CD4-positive, alpha-beta T cell (primary cell): ENCODE data around the gene XPR1. TPM values are rescaled to one million over a fixed set of nuclear protein-coding genes. Genes with fewer than 3 reads are reported as not detected.

Source experiments
- ATAC-seq: fragments of 200-7000 bp; cut with Tn5 transposase; one replicate; pipeline ENCODE4 v1.10.0; 2022; ENCODE audit warnings: mild to moderate bottlenecking; ENCODE audit not compliant: poor library complexity
- CTCF ChIA-PET: fragments of 350-600 bp; sonication (Branson Sonifier 250); formaldehyde crosslinking; loops from one replicate; lab custom pipeline; 2021; ENCODE audit warnings: antibody characterized with exemption, inconsistent platforms; lab: Charles Lee
- POLR2A ChIA-PET: fragments of 350-600 bp; sonication (Branson Sonifier 250); formaldehyde crosslinking; loops from one replicate; lab custom pipeline; 2021; ENCODE audit warnings: antibody characterized with exemption, inconsistent platforms; lab: Charles Lee
- DNase-seq, 14 experiments: peaks; one replicate each; pipeline ENCODE4 v3.0.0-alpha.2; 2013 to 2020; ENCODE audit warnings: mixed read lengths in 2 of 14
- H3K27ac ChIP-seq, 2 donors: one replicate each; pipeline versions ENCODE4 v1.5.1 to v1.7.0; 2013; ENCODE audit warnings: low read length in 2 of 2, low read depth in 1 of 2, mild to moderate bottlenecking in 1 of 2
- H3K27me3 ChIP-seq, 2 experiments: 1 replicate in 1 of 2; 2 replicates in 1 of 2; pipeline versions ENCODE4 v1.6.1 to v1.7.0; 2013; ENCODE audit warnings: low read length in 2 of 2, control low read depth in 1 of 2, mild to moderate bottlenecking in 1 of 2, moderate library complexity in 1 of 2; ENCODE audit not compliant: insufficient read depth in 2 of 2, control insufficient read depth in 1 of 2
- H3K36me3 ChIP-seq: one replicate; pipeline ENCODE4 v1.6.1; 2013; ENCODE audit warnings: low read length, control low read depth; ENCODE audit not compliant: insufficient read depth
- H3K4me1 ChIP-seq: one replicate; pipeline ENCODE4 v1.6.1; 2013; ENCODE audit warnings: low read length, control low read depth; ENCODE audit not compliant: insufficient read depth
- H3K4me3 ChIP-seq: one replicate; pipeline ENCODE4 v1.5.1; 2013; ENCODE audit warnings: mild to moderate bottlenecking, low read length, moderate library complexity
- H3K9me3 ChIP-seq, 2 experiments: 1 replicate in 1 of 2; 2 replicates in 1 of 2; pipeline versions ENCODE4 v1.6.1 to v1.7.0; 2013; ENCODE audit warnings: low read length in 2 of 2, mild to moderate bottlenecking in 2 of 2, control low read depth in 1 of 2, moderate library complexity in 1 of 2; ENCODE audit not compliant: control insufficient read depth in 1 of 2, insufficient read depth in 1 of 2
- H3K27ac Mint-ChIP-seq: one replicate; pipeline ENCODE4 v1.8.0; 2020; ENCODE audit warnings: mixed read lengths
- H3K27me3 Mint-ChIP-seq: one replicate; pipeline ENCODE4 v1.8.0; 2021; ENCODE audit warnings: mixed read lengths
- H3K36me3 Mint-ChIP-seq: one replicate; pipeline ENCODE4 v1.8.0; 2021; ENCODE audit warnings: low read depth, mixed read lengths
- H3K4me1 Mint-ChIP-seq: one replicate; pipeline ENCODE4 v1.8.0; 2021; ENCODE audit warnings: low read depth, mixed read lengths
- H3K4me3 Mint-ChIP-seq: one replicate; pipeline ENCODE4 v1.8.0; 2020; ENCODE audit warnings: mild to moderate bottlenecking, mixed read lengths
- H3K9me3 Mint-ChIP-seq: one replicate; pipeline ENCODE4 v1.8.0; 2020; ENCODE audit warnings: mixed read lengths
- CTCF ChIP-seq: fragments of 200-600 bp; IDR thresholded peaks from one replicate; pipeline ENCODE4 v1.8.0; 2022; ENCODE audit warnings: antibody characterized with exemption, mild to moderate bottlenecking
- intact Hi-C, 2 experiments: fragments of 100-400 bp; cut with DNase I in 1 of 2; cut with micrococcal nuclease in 1 of 2; formaldehyde crosslinking; loops; one replicate each; pipeline versions ENCODE4 v1.15.1 to v1.9.0; 2023 to 2025; cut with DNase I, micrococcal nuclease
- total RNA-seq, 174 experiments: library from RNA in 2 of 174; stranded (reverse) in 2 of 174; gene quantifications; one replicate each; pipeline ENCODE4 v1.2.3 and lab custom pipeline; 2021 to 2026

XPR1 gene
- total RNA-seq, 2 experiments from 2014 or later = 13.7 TPM

DNA sequence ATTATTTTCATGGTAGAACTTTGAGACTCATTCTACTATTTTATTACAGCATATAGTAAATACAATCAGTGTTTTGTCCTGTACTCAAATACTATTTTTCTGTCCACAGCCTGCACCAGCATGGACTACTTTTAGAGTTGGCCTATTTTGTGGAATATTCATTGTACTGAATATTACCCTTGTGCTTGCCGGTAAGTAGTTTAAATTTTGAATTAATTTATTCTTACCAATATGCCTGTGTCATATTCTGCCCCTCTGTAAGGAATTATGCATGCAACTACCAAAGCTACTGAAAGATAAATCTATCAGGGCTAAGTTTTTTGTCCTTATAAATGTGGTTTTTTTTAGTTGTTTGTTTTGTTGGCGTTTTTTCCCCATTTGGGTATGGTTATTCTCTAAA is 179.5 kb downstream of the XPR1 start:
- Histone ChIP-seq H3K27ac (no peak overlapping the region), H3K9me3 (no peaks in the 10 kb centered on the region), H3K27me3 (no peaks in the 10 kb centered on the region), H3K4me1 (no peaks in the 10 kb centered on the region), H3K36me3 (peaks cover 20% of the 10 kb centered on the region), H3K4me3 (no peak overlapping the region)
- ATAC-seq = no peak
- H3K4me1 Mint-ChIP-seq = peaks cover 8% of the 10 kb centered on the region
- no peaks in the 10 kb centered on the region for H3K27me3 Mint-ChIP-seq
- H3K36me3 Mint-ChIP-seq = peaks cover 72% of the 10 kb centered on the region
- DNase-seq = no peak
- H3K4me3 Mint-ChIP-seq = no peak overlapping the region
- TF ChIP-seq CTCF = no peak
- no peak overlapping the region for H3K27ac Mint-ChIP-seq
- intact Hi-C loops = no loop called here
- POLR2A ChIA-PET = no interaction called here
- CTCF ChIA-PET = no interaction called here
- H3K9me3 Mint-ChIP-seq = no peaks in the 10 kb centered on the region

DNA sequence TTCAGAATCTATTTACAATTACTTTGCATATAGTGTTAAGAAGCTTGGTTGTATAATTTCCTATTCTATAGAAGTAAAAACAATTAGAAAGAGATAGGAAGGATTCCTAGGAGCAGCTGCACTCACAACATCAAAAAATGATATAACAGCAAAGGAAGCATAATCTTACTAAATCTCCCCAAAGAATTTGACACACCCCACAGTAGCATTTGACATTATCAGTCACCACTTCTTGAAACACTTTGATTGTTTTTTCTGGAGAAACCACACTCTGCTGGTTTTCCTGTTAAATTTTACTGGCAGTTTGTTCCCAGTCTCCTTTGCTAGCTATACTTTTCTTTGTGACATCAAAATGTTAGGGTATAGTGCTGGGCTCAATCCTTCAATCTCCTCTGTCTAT is 180.1 kb downstream of the XPR1 start:
- no peaks in the 10 kb centered on the region for H3K27me3 Mint-ChIP-seq
- no peaks in the 10 kb centered on the region for H3K4me1 ChIP-seq
- no peaks in the 10 kb centered on the region for H3K27me3 ChIP-seq
- ChIA-PET CTCF (no interaction called here), POLR2A (no interaction called here)
- ATAC-seq (no peak), DNase-seq (no peak)
- H3K27ac ChIP-seq = no peak overlapping the region
- H3K36me3 ChIP-seq = peaks cover 16% of the 10 kb centered on the region
- no peak for TF ChIP-seq CTCF
- no peaks in the 10 kb centered on the region for H3K9me3 ChIP-seq
- H3K4me1 Mint-ChIP-seq = peaks cover 8% of the 10 kb centered on the region
- intact Hi-C loops = no loop called here
- no peak overlapping the region for H3K4me3 ChIP-seq
- H3K9me3 Mint-ChIP-seq = no peaks in the 10 kb centered on the region
- H3K4me3 Mint-ChIP-seq = no peak overlapping the region
- H3K27ac Mint-ChIP-seq = no peak overlapping the region
- H3K36me3 Mint-ChIP-seq = peaks cover 68% of the 10 kb centered on the region

DNA sequence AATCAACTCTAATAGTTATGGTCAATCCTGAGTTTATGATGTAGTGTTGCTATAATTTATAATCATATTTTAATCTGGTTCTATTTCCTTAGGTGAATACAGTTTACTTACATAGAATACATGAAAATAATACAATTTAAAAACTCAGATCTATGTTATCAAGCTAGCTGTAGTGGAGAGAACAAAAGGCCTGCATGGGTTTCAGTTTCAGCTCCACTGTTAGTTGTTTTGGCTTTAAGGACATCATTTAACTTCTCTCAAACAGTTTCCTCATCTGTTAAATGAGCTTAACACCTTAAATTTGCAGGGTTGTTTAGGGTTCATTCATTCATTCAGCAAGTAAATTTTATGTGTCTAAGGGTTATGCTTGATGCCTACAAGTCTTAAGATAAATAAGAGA is 182.4 kb downstream of the XPR1 start:
- Histone ChIP-seq H3K36me3 (peaks cover 8% of the 10 kb centered on the region), H3K9me3 (no peaks in the 10 kb centered on the region), H3K4me3 (no peak overlapping the region), H3K27ac (no peak overlapping the region), H3K27me3 (no peaks in the 10 kb centered on the region), H3K4me1 (no peaks in the 10 kb centered on the region)
- no peak for ATAC-seq
- H3K27me3 Mint-ChIP-seq = no peaks in the 10 kb centered on the region
- DNase-seq = no peak
- POLR2A ChIA-PET = no interaction called here
- CTCF ChIA-PET = no interaction called here
- intact Hi-C loops = no loop called here
- H3K9me3 Mint-ChIP-seq = no peaks in the 10 kb centered on the region
- H3K36me3 Mint-ChIP-seq = peaks cover 52% of the 10 kb centered on the region
- TF ChIP-seq CTCF = no peak
- H3K4me3 Mint-ChIP-seq = no peak overlapping the region
- H3K4me1 Mint-ChIP-seq = peaks cover 8% of the 10 kb centered on the region
- H3K27ac Mint-ChIP-seq = no peak overlapping the region
